UCSD-AML1 (cell line): ENCODE data around the gene PHF19.

Experiments
- DNase-seq: peaks from one replicate; lab custom pipeline; 2025; ENCODE audit not compliant: unreplicated experiment; lab: John Stamatoyannopoulos, UW

The PHF19 gene

GRCh38 chr9:120892748-120893610 lies 16.0 kb upstream of the PHF19 start:
- DNase-seq, result peak; percentile 41

- no peak for DNase-seq
Measured at GRCh38 chr9:120891884-120892747, 15.1 kb upstream of the PHF19 start.

- DNase-seq, result no peak
Measured at GRCh38 chr9:120891245-120891883, 14.4 kb upstream of the PHF19 start.

GRCh38 chr9:120890320-120891244 lies 13.6 kb upstream of the PHF19 start:
- no peak for DNase-seq

- no peak for DNase-seq
Measured at GRCh38 chr9:120889606-120890271, 12.8 kb upstream of the PHF19 start.

GRCh38 chr9:120888626-120889025 lies 11.6 kb upstream of the PHF19 start:
- no peak for DNase-seq

GRCh38 chr9:120886490-120886967 lies 9.5 kb upstream of the PHF19 start:
- DNase-seq, result no peak

GRCh38 chr9:120885958-120886357 lies 9.0 kb upstream of the PHF19 start:
- DNase-seq, result peak; percentile 34

- DNase-seq, result no peak
Measured at GRCh38 chr9:120885457-120885856, 8.5 kb upstream of the PHF19 start.

- no peak for DNase-seq
Measured at GRCh38 chr9:120883608-120883996, 6.6 kb upstream of the PHF19 start.

- no peak for DNase-seq
Measured at GRCh38 chr9:120882935-120883607, 6.1 kb upstream of the PHF19 start.

GRCh38 chr9:120879446-120879845 lies 2.5 kb upstream of the PHF19 start:
- no peak for DNase-seq

- no peak for DNase-seq
Measured at GRCh38 chr9:120878188-120879130, 1.5 kb upstream of the PHF19 start.

GRCh38 chr9:120877276-120878034 lies 467 bp upstream of the PHF19 start:
- peak; percentile 76 for DNase-seq

GRCh38 chr9:120875954-120876841 lies 790 bp downstream of the PHF19 start:
- DNase-seq, result peak; percentile 83

GRCh38 chr9:120875643-120875953 lies 1.4 kb downstream of the PHF19 start:
- DNase-seq, result no peak

GRCh38 chr9:120875195-120875565 lies 1.8 kb downstream of the PHF19 start:
- DNase-seq, result no peak
